NCI-H345 (cell line): ENCODE measurements around the gene RMC1.
"Not testable (repeated sequence)": the region's sequence is repeated elsewhere in the genome, so short reads cannot be mapped to it uniquely, and the experiment has no call there.

Source experiments
- DNase-seq: peaks from one replicate; lab custom pipeline; 2025; lab: John Stamatoyannopoulos, UW

Gene RMC1

GRCh38 chr18:23563377-23564043 lies 60.2 kb downstream of the RMC1 start:
- no peak for DNase-seq

GRCh38 chr18:23565916-23566547 lies 62.7 kb downstream of the RMC1 start:
- DNase-seq, result no peak

GRCh38 chr18:23567671-23568070 lies 64.4 kb downstream of the RMC1 start:
- no peak for DNase-seq

GRCh38 chr18:23568281-23569138 lies 65.2 kb downstream of the RMC1 start:
- no peak for DNase-seq

GRCh38 chr18:23569299-23570063 lies 66.2 kb downstream of the RMC1 start:
- DNase-seq, result no peak

- no peak for DNase-seq
Measured at GRCh38 chr18:23570912-23571504, 67.7 kb downstream of the RMC1 start.

GRCh38 chr18:23572012-23572411 lies 68.7 kb downstream of the RMC1 start:
- no peak for DNase-seq

- DNase-seq, result no peak
Measured at GRCh38 chr18:23572570-23572969, 69.3 kb downstream of the RMC1 start.

GRCh38 chr18:23573020-23573419 lies 69.7 kb downstream of the RMC1 start:
- DNase-seq, result no peak

GRCh38 chr18:23573626-23574431 lies 70.5 kb downstream of the RMC1 start:
- no peak for DNase-seq

GRCh38 chr18:23574611-23575308 lies 71.4 kb downstream of the RMC1 start:
- DNase-seq, result no peak

GRCh38 chr18:23575309-23575651 lies 72.0 kb downstream of the RMC1 start:
- DNase-seq, result no peak

GRCh38 chr18:23577521-23577920 lies 74.2 kb downstream of the RMC1 start:
- DNase-seq, result not testable (repeated sequence)

- peak; percentile 16 for DNase-seq
Measured at GRCh38 chr18:23578067-23578701, 74.9 kb downstream of the RMC1 start.

GRCh38 chr18:23578891-23579653 lies 75.8 kb downstream of the RMC1 start:
- peak; percentile 5 for DNase-seq

- no peak for DNase-seq
Measured at GRCh38 chr18:23580677-23581367, 77.5 kb downstream of the RMC1 start.
